Suprapubic skin (tissue), 4 donors: Measurements from ENCODE around the gene HHAT.

ENCODE experiments used
- EP300 ChIP-seq: sonication (generic); formaldehyde crosslinking; IDR thresholded peaks from one replicate; pipeline ENCODE4 v1.6.1; 2017; ENCODE audit warnings: antibody characterized with exemption
- POLR2A ChIP-seq, 2 donors: fragments of 450-650 bp; IDR thresholded peaks; one replicate each; pipeline ENCODE4 v1.6.1; 2017; ENCODE audit warnings: antibody characterized with exemption in 2 of 2, mild to moderate bottlenecking in 2 of 2, moderate library complexity in 2 of 2
- POLR2AphosphoS5 ChIP-seq, 3 donors: sonication (generic); formaldehyde crosslinking; IDR thresholded peaks; one replicate each; pipeline ENCODE4 v1.6.1; 2017; ENCODE audit warnings: antibody characterized with exemption in 3 of 3
- TF ChIP-seq, protein P1 (sequence below), 2 donors: fragments of 200-600 bp in 1 of 2; fragments of 450-650 bp in 1 of 2; sonication (generic) in 1 of 2; IDR thresholded peaks; one replicate each; pipeline ENCODE4 v1.5.1; 2016 to 2019; ENCODE audit warnings: antibody characterized with exemption in 2 of 2, mild to moderate bottlenecking in 1 of 2, moderate library complexity in 1 of 2

DNA sequence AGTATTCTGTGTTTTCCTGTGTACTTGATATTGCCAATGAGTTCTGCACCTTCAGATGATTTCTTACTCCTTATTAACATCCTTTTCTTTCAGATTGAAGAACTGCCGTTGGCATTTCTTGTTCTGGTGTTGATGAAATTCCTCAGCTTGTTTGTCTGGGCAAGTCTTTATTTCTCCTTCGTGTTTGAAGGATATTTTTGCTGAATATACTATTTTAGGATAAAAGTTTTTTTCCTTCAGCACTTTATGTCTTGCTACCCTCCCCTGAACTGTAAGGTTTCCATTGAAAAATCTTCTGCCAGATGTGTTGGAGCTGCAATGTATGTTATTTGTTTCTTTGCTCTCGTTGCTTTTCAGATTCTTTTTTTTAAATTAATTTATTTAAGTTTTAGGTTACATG is 265.9 kb downstream of the HHAT start:
- TF ChIP-seq, protein P1, sequence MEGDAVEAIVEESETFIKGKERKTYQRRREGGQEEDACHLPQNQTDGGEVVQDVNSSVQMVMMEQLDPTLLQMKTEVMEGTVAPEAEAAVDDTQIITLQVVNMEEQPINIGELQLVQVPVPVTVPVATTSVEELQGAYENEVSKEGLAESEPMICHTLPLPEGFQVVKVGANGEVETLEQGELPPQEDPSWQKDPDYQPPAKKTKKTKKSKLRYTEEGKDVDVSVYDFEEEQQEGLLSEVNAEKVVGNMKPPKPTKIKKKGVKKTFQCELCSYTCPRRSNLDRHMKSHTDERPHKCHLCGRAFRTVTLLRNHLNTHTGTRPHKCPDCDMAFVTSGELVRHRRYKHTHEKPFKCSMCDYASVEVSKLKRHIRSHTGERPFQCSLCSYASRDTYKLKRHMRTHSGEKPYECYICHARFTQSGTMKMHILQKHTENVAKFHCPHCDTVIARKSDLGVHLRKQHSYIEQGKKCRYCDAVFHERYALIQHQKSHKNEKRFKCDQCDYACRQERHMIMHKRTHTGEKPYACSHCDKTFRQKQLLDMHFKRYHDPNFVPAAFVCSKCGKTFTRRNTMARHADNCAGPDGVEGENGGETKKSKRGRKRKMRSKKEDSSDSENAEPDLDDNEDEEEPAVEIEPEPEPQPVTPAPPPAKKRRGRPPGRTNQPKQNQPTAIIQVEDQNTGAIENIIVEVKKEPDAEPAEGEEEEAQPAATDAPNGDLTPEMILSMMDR (IDR thresholded peaks at IDR 0.05) = no peak
- TF ChIP-seq POLR2A (IDR thresholded peaks at IDR 0.05) = no peak
- no peak for TF ChIP-seq POLR2AphosphoS5 (IDR thresholded peaks at IDR 0.05)
- no peak for TF ChIP-seq EP300
